Omental fat pad (tissue), 4 donors: ENCODE results near the gene SPHK2. TPM values are rescaled to one million over a fixed set of nuclear protein-coding genes. Genes with fewer than 3 reads are reported as not detected.

Source experiments
- ATAC-seq: fragments of 150-250 bp; one replicate; pipeline ENCODE4 v1.9.1; 2016; ENCODE audit warnings: mild to moderate bottlenecking, moderate library complexity; ENCODE audit not compliant: low FRiP score
- DNase-seq: peaks from one replicate; pipeline ENCODE4 v3.0.0-alpha.2; 2019; ENCODE audit warnings: low spot score
- total RNA-seq, 4 donors: library from RNA; depleted of rRNA; stranded (reverse); fragments of >200 nt; gene quantifications; one replicate each; pipeline ENCODE4 v1.1.0, GENCODE V29; 2016
- TF ChIP-seq, protein P1 (sequence below), 3 donors: fragments of 450-650 bp; IDR thresholded peaks; one replicate each; pipeline ENCODE4 v1.5.1; 2016 to 2017; ENCODE audit warnings: antibody characterized with exemption in 3 of 3, mild to moderate bottlenecking in 3 of 3, moderate library complexity in 2 of 3

Gene SPHK2
- total RNA-seq, 4 donors from 2014 or later = 6.0 to 16.2 (median 9.5) TPM

GRCh38 chr19:48613852-48614435 lies 5.4 kb upstream of the SPHK2 start:
- TF ChIP-seq, protein P1, sequence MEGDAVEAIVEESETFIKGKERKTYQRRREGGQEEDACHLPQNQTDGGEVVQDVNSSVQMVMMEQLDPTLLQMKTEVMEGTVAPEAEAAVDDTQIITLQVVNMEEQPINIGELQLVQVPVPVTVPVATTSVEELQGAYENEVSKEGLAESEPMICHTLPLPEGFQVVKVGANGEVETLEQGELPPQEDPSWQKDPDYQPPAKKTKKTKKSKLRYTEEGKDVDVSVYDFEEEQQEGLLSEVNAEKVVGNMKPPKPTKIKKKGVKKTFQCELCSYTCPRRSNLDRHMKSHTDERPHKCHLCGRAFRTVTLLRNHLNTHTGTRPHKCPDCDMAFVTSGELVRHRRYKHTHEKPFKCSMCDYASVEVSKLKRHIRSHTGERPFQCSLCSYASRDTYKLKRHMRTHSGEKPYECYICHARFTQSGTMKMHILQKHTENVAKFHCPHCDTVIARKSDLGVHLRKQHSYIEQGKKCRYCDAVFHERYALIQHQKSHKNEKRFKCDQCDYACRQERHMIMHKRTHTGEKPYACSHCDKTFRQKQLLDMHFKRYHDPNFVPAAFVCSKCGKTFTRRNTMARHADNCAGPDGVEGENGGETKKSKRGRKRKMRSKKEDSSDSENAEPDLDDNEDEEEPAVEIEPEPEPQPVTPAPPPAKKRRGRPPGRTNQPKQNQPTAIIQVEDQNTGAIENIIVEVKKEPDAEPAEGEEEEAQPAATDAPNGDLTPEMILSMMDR (IDR thresholded peaks at IDR 0.05) = no peak
- ATAC-seq (no peak), DNase-seq (no peak)

DNA sequence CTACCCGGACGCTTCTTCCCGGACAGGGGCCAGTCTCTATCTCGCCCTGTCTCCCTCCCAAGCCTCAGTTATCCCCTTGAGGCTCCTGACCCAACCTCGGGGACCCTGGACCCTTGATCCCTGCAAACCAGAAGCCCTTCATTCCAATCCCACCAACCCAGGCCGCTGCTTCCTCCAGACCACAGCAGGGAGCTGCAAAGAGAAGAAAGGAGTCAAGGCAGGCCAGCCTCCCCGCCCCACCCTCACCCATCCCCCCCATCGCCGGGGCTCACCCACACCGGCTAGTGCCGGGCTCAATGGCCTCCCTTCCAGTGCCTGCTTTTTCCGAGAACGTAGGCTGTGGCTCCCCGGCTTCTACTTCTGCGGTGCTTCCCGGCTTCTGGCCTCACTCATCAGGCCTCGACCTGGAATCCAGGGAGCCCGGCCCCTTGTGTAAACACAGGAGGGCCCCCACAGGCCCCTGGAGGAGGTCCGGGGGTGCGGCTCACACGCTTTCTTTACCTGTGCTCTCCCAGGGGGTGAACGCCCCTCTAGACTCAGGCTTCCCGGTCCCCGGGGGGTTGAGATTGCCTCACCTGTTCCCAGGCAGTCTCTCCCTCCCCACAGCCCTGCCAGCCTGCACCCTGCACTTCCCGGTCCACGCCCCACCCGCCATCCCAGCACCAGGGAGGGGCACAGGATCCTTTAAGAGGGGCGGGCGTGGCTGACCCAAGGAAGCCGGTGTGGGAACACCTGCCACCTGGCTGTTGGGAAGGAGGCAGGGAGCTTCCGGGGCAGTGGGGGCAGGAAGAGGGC lies 4.7 kb upstream of the SPHK2 start, which contains the start of gene FAM83E:
TSS of gene FAM83E (minus strand) at position 641 of the 795 bp plus-strand sequence. CDS start 1,704 bp downstream, outside the sequence.
- TF ChIP-seq, protein P1 (IDR thresholded peaks at IDR 0.05) = no peak
- DNase-seq = no peak
- no peak for ATAC-seq

DNA sequence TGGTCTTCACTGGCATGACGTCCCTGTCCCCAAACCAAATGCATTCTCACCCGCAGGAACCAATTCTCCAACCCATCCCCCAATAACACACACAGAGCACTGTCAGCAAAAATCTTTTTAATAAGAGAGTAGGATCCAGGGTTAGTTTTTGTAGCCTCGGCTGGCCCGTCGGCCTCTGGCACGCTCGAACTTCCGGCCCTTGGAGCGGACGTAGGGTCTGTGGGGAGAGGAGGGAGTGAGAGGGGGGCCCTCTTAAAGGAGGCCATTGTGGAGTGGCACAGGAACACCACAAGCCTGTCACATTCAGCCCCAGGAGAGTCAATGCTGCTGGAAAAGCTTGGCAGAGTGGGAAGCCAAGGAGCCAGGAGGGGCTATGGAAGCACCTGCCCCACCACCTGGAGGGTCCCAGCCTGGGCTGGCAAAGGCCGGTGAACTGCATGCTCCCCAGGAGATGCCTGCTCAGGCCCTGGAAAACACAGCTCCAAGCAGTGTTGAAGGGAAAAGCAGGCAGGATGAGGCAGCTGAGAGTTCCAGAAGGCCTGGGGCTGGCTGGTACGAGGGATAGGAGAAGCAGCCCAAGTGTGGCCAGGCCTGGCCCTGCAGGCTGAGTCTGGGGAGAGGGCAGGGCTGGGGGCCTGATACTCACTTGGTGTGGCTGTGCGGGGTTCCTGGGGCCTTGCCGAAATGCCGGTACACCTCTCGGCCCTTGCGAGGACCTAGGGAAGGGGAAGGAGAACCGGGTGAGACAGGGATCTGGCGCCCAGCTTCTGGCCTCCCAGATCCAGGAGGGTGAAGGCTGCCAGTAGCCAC lies 3.9 kb upstream of the SPHK2 start:
- DNase-seq (no peak), ATAC-seq (no peak)
- TF ChIP-seq, protein P1 (IDR thresholded peaks at IDR 0.05) = no peak

GRCh38 chr19:48616041-48616436 lies 3.3 kb upstream of the SPHK2 start:
- DNase-seq = no peak
- TF ChIP-seq, protein P1 (IDR thresholded peaks at IDR 0.05) = no peak
- ATAC-seq = no peak

DNA sequence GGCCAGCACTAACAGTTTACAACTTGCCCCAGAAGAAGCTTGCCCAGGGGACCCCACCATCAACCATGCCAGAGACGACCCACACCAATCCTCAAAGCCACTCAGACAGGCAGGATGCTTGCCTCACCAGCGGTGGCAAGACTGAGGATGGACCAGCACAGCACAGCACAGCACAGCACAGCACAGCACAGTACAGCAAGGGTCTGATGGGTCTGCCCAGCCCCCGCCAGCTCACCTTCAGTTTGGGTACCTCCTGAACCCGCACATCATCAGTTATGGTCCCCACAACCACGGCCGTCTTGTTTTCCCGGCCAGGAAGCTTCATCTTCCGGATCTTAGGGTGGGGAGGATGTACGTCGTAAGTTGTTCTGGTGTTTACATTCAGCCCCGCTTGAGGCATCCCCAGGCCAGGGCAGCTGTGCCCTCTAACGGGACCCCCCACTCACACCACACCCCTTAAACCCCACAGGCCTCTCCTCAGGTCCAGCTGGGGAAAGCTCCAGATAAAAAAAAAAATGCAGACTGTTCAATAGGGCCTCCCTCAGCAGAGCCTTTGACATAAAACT lies 2.7 kb upstream of the SPHK2 start:
- TF ChIP-seq, protein P1 (IDR thresholded peaks at IDR 0.05) = no peak
- ATAC-seq = no peak
- no peak for DNase-seq

- no peak for DNase-seq
- TF ChIP-seq, protein P1 (IDR thresholded peaks at IDR 0.05) = no peak
These were observed 2.0 kb upstream of the SPHK2 start for GRCh38 chr19:48617146-48617937.

More at GRCh38 chr19:48617146-48617937, 2.0 kb upstream of the SPHK2 start:
- ATAC-seq = no peak
